Measurements from ENCODE around the gene RUFY3. TPM values are rescaled to one million over a fixed set of nuclear protein-coding genes. Genes with fewer than 3 reads are reported as not detected.
A peak's percentile ranks its signal among the peaks of the same experiment; 100 is the strongest.

RUFY3 gene
- total RNA-seq, 1 donor from 2014 or later: 43.2 TPM

GRCh38 chr4:70712150-70712549 is 9.6 kb upstream of the RUFY3 start:
- TF ChIP-seq CTCF (IDR thresholded peaks at IDR 0.05; ENCODE audit: insufficient read depth, low read length, severe bottlenecking): no peak
- H3K4me3 ChIP-seq (ENCODE audit: low read depth, low read length): no peak overlapping the region
- FAIRE-seq: no peak
- H3K36me3 ChIP-seq (ENCODE audit: control insufficient read depth, insufficient read depth, low read length): no peaks in the 10 kb centered on the region
- DNase-seq (ENCODE audit: low read depth): no peak
- H3K27me3 ChIP-seq (ENCODE audit: control insufficient read depth, insufficient read depth, low read length): no peaks in the 10 kb centered on the region

- no peaks in the 10 kb centered on the region for H3K27me3 ChIP-seq (ENCODE audit: control insufficient read depth, insufficient read depth, low read length)
- no peak for TF ChIP-seq CTCF (IDR thresholded peaks at IDR 0.05; ENCODE audit: insufficient read depth, low read length, severe bottlenecking)
- peak; percentile 22 for DNase-seq (ENCODE audit: low read depth)
- no peak overlapping the region for H3K4me3 ChIP-seq (ENCODE audit: low read depth, low read length)
- H3K36me3 ChIP-seq (ENCODE audit: control insufficient read depth, insufficient read depth, low read length): no peaks in the 10 kb centered on the region
- FAIRE-seq: no peak
These were observed 8.9 kb upstream of the RUFY3 start for GRCh38 chr4:70712604-70713452.

- no peak for TF ChIP-seq CTCF (IDR thresholded peaks at IDR 0.05; ENCODE audit: insufficient read depth, low read length, severe bottlenecking)
- no peak for FAIRE-seq
- Histone ChIP-seq H3K36me3 (ENCODE audit: control insufficient read depth, insufficient read depth, low read length) (no peaks in the 10 kb centered on the region), H3K27me3 (ENCODE audit: control insufficient read depth, insufficient read depth, low read length) (no peaks in the 10 kb centered on the region), H3K4me3 (ENCODE audit: low read depth, low read length) (no peak overlapping the region)
- peak; percentile 35 for DNase-seq (ENCODE audit: low read depth)
These were observed 8.2 kb upstream of the RUFY3 start for GRCh38 chr4:70713453-70714078.

- Histone ChIP-seq H3K27me3 (ENCODE audit: control insufficient read depth, insufficient read depth, low read length) (no peaks in the 10 kb centered on the region), H3K4me3 (ENCODE audit: low read depth, low read length) (no peak overlapping the region), H3K36me3 (ENCODE audit: control insufficient read depth, insufficient read depth, low read length) (no peaks in the 10 kb centered on the region)
- TF ChIP-seq CTCF (IDR thresholded peaks at IDR 0.05; ENCODE audit: insufficient read depth, low read length, severe bottlenecking): no peak
- FAIRE-seq: no peak
- peak; percentile 69 for DNase-seq (ENCODE audit: low read depth)
These were observed 7.5 kb upstream of the RUFY3 start for GRCh38 chr4:70714079-70714887.

GRCh38 chr4:70715097-70715496 is 6.7 kb upstream of the RUFY3 start:
- DNase-seq (ENCODE audit: low read depth): no peak
- no peak for TF ChIP-seq CTCF (IDR thresholded peaks at IDR 0.05; ENCODE audit: insufficient read depth, low read length, severe bottlenecking)

More at GRCh38 chr4:70715097-70715496, 6.7 kb upstream of the RUFY3 start:
- Histone ChIP-seq H3K36me3 (ENCODE audit: control insufficient read depth, insufficient read depth, low read length) (no peaks in the 10 kb centered on the region), H3K27me3 (ENCODE audit: control insufficient read depth, insufficient read depth, low read length) (no peaks in the 10 kb centered on the region), H3K4me3 (ENCODE audit: low read depth, low read length) (no peak overlapping the region)
- no peak for FAIRE-seq
